IPS-NIHi7 (cell line): ENCODE results near the gene YWHAE.
A peak's percentile ranks its signal among the peaks of the same experiment; 100 is the strongest.
"Not testable (repeated sequence)": the region's sequence is repeated elsewhere in the genome, so short reads cannot be mapped to it uniquely, and the experiment has no call there.

Source experiments
- DNase-seq: peaks from one replicate; pipeline ENCODE4 v3.0.0; 2012; ENCODE audit warnings: mixed read lengths; ENCODE audit errors: extremely low spot score

YWHAE gene

GRCh38 chr17:1325766-1326165, 74.3 kb downstream of the YWHAE start:
- DNase-seq, result no peak

- no peak for DNase-seq
Observed at GRCh38 chr17:1324201-1324771, 75.7 kb downstream of the YWHAE start.

GRCh38 chr17:1323336-1323735, 76.7 kb downstream of the YWHAE start:
- DNase-seq, result peak; percentile 54

GRCh38 chr17:1322480-1322879, 77.5 kb downstream of the YWHAE start:
- DNase-seq, result no peak

GRCh38 chr17:1322014-1322428, 78.0 kb downstream of the YWHAE start:
- DNase-seq, result no peak

GRCh38 chr17:1315891-1316403, 84.1 kb downstream of the YWHAE start:
- peak; percentile 8 for DNase-seq

GRCh38 chr17:1315409-1315808, 84.6 kb downstream of the YWHAE start:
- DNase-seq, result peak; percentile 7

GRCh38 chr17:1313270-1314005, 86.6 kb downstream of the YWHAE start:
- DNase-seq, result no peak

GRCh38 chr17:1312261-1312870, 87.7 kb downstream of the YWHAE start:
- DNase-seq, result peak; percentile 74

- not testable (repeated sequence) for DNase-seq
Observed at GRCh38 chr17:1307829-1308228, 92.2 kb downstream of the YWHAE start.

- DNase-seq, result no peak
Observed at GRCh38 chr17:1304962-1305563, 95.0 kb downstream of the YWHAE start.

- no peak for DNase-seq
Observed at GRCh38 chr17:1304522-1304921, 95.5 kb downstream of the YWHAE start.

- DNase-seq, result no peak
Observed at GRCh38 chr17:1302761-1303160, 97.3 kb downstream of the YWHAE start.

GRCh38 chr17:1301546-1301945, 98.5 kb downstream of the YWHAE start:
- DNase-seq, result no peak

- DNase-seq, result no peak
Observed at GRCh38 chr17:1300371-1300905, 99.6 kb downstream of the YWHAE start.

- no peak for DNase-seq
Observed at GRCh38 chr17:1299552-1300370, 100.3 kb downstream of the YWHAE start.

- peak; percentile 79 for DNase-seq
Observed at GRCh38 chr17:1298606-1299005, 101.4 kb downstream of the YWHAE start.
